HG03520 (cell line): Measurements from ENCODE around the gene CD300C.
"Not testable (repeated sequence)": the region's sequence is repeated elsewhere in the genome, so short reads cannot be mapped to it uniquely, and the experiment has no call there.

Experiments
- ATAC-seq: cut with Tn5 transposase; IDR thresholded peaks from one replicate; pipeline ENCODE4 v1.9.1; 2021; ENCODE audit warnings: mild to moderate bottlenecking, moderate library complexity; ENCODE audit not compliant: unreplicated experiment

The CD300C gene

GRCh38 chr17:74563358-74563757, 17.4 kb upstream of the CD300C start:
- ATAC-seq = no peak

DNA sequence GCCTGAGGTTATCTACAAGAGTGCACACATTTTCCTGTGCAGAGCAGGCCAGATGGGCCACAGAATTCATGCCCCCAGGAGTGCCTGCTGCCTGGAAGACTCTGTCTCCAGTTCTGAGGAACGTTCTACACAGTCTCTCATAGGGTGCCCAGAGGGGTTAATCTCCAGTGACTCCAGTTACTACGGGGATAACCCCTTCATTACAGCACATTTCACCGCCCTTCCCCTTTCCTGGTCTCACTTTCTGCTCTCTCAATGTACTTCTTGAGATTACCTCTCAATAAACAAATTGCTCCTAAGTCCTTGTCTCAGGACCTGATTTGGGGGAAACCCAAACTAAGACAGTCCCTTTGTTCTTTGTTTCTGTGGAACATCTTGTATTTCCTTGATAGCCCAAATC, 15.7 kb upstream of the CD300C start:
- no peak for ATAC-seq

DNA sequence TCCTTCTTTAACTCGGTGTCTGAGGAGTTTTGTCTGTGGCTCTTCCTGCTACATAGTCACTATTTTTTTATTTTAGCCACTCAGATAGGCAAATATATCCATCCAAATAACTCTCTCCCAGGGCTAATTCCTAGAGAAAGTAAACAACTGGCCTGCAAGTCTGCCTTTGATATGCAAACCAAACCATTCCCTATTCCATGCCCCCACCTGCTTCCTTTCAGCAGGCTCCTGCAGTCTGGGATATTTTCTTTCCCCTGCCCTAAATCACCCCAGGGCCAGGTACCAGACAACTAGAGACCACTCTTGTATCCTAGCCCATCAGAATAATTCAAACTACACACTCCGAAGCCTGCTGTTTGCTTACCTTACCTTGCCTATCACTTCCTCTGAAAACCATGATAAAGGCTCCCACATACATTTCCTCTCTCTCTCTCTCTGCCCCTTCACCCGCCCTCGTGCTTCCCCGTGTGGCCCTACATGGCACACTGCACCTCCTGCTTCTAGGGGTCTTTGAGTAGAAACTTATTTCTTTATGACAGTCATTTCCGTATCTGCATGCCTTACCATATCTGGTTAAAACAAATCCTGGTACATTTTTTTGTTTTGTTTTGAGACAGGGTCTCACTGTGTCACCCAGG, 13.1 kb upstream of the CD300C start:
- no peak for ATAC-seq

DNA sequence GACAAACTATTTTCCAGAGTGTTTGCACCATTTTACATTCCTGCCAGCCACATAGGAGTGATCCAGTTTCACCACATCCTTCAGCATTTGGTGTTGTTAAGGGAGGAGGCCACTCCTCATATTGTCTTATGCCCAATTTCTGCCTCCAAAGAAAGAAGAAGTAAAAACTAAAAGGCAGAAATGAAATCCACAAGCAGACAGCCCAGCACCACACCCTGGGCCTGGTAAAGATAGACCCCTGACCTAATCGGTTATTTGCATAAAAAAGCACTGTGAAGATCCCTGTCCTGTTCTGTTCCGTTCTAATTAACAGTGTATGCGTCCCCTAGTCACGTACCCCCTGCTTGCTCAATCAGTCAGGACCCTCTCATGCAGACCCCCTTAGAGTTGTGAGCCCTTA, 12.5 kb upstream of the CD300C start:
- not testable (repeated sequence) for ATAC-seq

DNA sequence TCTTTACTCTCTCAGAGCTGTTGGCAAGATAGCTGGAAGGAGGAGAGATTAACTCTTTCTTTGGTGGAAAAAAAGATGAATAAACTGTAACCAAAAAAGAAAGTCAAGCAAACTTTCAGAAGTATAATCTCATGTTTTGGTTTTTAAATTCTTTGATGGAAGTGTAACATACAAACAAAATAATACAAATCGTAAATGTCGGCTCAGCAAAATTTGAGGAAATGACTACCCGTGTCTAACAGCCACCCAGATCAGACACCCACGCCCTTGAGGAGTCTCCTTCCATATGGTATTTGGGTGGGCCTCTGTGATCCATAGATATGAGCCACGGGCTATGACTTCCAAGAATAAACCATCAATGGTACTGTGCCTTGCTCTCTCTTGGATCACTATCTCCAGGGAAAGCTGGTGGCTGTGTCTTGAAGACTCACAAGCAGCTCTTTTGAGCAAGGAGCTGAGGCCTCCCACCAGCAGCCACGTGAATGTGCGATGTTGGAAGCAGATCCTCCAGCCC, 9.6 kb upstream of the CD300C start:
- no peak for ATAC-seq

- no peak for ATAC-seq
Observed at GRCh38 chr17:74554909-74555308, 9.0 kb upstream of the CD300C start.

GRCh38 chr17:74552037-74552436, 6.1 kb upstream of the CD300C start:
- ATAC-seq = no peak

- no peak for ATAC-seq
Observed at GRCh38 chr17:74550602-74551001, 4.7 kb upstream of the CD300C start.

DNA sequence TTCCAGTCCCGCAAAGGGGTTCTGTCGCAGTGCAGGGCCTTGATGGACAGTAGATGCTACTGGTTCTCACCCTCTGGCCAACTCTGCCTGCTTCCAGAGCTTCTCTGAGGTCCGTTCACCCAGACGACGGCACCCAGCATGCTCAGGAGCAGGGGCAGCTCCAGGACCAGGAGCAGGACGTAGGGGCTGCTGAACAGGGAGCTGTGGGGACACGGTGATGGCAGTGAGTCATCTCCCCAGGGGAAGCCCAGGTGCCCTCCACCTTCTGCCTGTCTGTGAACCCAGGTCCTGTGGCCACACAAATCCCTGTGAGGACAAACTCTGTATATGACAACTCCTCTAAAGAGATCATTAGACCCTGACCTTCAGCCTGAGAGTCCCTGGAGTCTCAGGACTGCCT, 3.4 kb upstream of the CD300C start:
- ATAC-seq = no peak

DNA sequence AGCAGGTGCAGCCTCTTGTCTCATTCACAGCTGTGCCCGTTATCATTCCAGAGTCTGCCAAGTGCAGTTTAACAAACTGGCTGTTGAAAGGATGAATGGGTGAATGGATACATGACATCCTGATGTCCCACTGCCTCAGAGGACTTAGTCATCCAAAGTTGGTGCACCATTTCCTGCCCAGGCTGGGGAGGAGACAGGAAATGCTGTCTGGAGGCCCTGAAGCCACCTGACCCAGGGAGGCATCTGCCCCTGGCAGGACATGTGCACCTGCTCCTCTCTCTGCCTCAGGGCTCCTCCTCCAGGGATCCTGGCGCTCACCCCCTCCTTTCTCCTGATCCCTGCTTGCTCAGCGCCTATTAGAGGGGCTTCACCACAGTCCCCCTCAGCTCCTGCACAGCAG, 1.8 kb upstream of the CD300C start:
- ATAC-seq = no peak

DNA sequence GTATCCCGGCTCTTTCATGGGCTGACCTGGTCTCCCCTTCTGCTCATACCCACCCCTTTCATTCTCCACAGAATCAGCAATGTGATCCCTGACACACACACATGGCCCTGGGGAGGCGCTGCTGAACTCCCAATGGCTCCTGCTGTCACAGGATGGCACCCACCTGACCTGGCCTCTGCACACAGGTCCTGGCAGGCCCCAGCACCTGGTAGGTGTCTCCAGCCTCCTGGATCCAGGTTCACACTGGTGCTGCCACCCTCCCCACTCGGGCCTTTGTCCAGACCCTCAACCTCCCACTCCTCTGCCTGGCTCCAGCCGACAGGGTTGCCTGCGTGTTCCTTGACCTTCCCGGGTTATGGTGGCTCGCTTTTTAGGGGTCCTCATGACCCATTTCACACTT, 1.3 kb upstream of the CD300C start:
- ATAC-seq = no peak

- no peak for ATAC-seq
Observed at GRCh38 chr17:74546586-74546985, 671 bp upstream of the CD300C start.

GRCh38 chr17:74544991-74545842, 698 bp downstream of the CD300C start:
- no peak for ATAC-seq

DNA sequence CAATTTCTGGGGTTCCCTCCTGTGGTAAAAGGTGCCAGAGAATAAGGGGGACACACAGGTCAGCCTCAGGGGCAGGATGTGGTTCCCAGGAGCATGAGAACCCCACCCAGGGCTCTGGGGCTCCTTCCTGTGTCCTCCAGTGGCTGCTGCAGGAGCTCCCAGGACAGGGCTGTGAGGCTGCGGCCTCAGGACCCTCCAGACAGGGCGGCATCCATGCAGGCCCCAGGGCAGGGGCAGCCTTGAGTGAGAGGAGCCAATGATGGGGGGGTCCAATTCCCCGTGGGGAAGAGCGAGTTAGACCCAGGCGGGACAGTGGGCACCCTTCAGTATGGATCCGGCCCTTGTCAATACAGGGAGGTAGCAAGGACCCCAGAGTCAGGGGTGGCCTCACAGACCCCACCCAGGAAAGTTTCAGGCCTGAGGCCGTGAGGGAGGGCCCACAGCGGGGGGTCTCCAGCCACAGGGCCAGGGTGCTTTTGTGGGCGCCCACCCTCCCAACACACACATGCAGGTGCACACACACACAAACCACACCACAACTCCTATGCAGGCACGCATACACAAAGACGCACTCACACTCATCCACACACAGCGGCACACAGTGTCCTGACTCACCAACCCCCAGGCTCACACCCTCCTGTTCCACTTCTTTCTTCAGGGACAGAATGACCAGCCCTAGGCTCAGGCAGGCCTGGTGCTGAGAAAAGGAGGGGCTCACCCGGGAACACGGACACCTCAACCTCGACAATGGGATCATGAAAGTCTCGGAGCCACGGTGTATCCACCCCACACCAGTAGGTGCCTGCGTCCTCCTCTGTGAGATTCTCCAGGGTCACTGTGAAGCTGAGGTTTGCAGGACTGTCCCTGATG, 1.8 kb downstream of the CD300C start:
- ATAC-seq = no peak

DNA sequence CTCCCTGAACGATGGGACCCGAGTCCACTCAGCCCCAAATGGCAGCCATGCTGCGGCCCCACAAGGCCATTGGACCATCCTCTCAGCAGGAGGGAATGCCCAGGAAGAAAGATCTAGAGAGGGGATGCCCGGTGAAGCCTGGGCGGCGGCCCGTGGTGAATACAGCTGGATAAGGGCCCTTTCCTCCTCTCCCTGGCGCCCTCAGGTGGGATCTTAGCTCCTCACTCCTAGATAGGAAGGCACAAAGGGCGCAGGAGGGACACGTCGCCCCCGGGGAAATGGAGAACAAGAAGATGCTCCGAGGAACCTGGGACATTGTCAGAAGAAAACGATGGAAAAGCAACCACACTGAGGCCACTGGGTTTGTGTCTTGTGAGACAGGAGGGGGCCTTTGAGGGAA, 2.5 kb downstream of the CD300C start:
- ATAC-seq = no peak

- ATAC-seq = no peak
Observed at GRCh38 chr17:74542727-74543383, 3.1 kb downstream of the CD300C start.

DNA sequence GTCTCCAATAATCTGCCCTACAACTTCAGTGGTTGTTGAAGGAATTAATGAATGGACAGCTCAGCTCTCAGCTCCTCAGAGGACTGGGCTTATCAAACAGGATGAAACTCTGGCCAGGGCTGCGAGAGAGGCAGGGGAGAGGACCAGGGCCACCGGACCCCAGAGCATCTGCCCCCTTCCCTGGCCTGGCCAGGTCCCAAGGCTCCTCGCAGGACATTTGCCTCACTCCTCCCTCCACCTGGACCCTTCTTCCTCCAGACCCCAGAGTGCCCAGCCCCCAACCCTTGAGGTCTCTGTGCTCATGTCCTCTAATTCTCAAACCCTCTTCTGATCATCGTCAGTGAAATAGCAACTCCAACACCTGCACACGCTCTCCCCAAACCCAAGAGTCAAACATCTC, 3.7 kb downstream of the CD300C start:
- ATAC-seq = no peak

GRCh38 chr17:74541176-74542111, 4.5 kb downstream of the CD300C start:
- ATAC-seq = no peak

- ATAC-seq = no peak
Observed at GRCh38 chr17:74539281-74539820, 6.6 kb downstream of the CD300C start.
